Ascending aorta (tissue), 2 donors: ENCODE data around the gene LMTK2. TPM values are rescaled to one million over a fixed set of nuclear protein-coding genes. Genes with fewer than 3 reads are reported as not detected.
A peak's percentile ranks its signal among the peaks of the same experiment; 100 is the strongest.

Experiments used
- DNase-seq, 2 donors: peaks; one replicate each; pipeline ENCODE4 v3.0.0-alpha.2; 2019; ENCODE audit warnings: low spot score in 2 of 2
- H3K27ac ChIP-seq, 2 donors: fragments of 200-600 bp; sonication (generic); one replicate each; pipeline ENCODE4 v1.5.1; 2016 to 2017; ENCODE audit warnings: mild to moderate bottlenecking in 1 of 2
- H3K27me3 ChIP-seq: fragments of 200-600 bp; sonication (generic); one replicate; pipeline ENCODE4 v1.5.1; 2017
- H3K36me3 ChIP-seq, 2 donors: fragments of 200-600 bp; sonication (generic); one replicate each; pipeline ENCODE4 v1.5.1; 2016
- H3K4me1 ChIP-seq, 2 donors: fragments of 200-600 bp; sonication (generic); one replicate each; pipeline ENCODE4 v1.5.1; 2016 to 2017; ENCODE audit warnings: mild to moderate bottlenecking in 1 of 2
- H3K4me3 ChIP-seq, 2 donors: fragments of 200-600 bp; sonication (generic); one replicate each; pipeline ENCODE4 v1.5.1; 2016 to 2017; ENCODE audit warnings: mild to moderate bottlenecking in 1 of 2
- H3K9me3 ChIP-seq, 2 donors: fragments of 200-600 bp; sonication (generic); one replicate each; pipeline ENCODE4 v1.5.1; 2016
- intact Hi-C: fragments of 100-400 bp; cut with DNase I; formaldehyde crosslinking; loops from one replicate; pipeline ENCODE4 v1.15.1; 2023
- total RNA-seq: library from RNA; depleted of rRNA; stranded (reverse); fragments of >200 nt; gene quantifications from one replicate; pipeline ENCODE4 v1.1.0, GENCODE V29; 2016
- TF ChIP-seq, protein P1 (sequence below), 3 experiments: fragments of 200-600 bp in 2 of 3; fragments of 450-650 bp in 1 of 3; sonication (generic) in 2 of 3; IDR thresholded peaks; one replicate each; pipeline ENCODE4 v1.5.1; 2016 to 2019; ENCODE audit warnings: antibody characterized with exemption in 3 of 3, mild to moderate bottlenecking in 1 of 3, moderate library complexity in 1 of 3

LMTK2 gene
- 11.8 TPM for total RNA-seq

DNA sequence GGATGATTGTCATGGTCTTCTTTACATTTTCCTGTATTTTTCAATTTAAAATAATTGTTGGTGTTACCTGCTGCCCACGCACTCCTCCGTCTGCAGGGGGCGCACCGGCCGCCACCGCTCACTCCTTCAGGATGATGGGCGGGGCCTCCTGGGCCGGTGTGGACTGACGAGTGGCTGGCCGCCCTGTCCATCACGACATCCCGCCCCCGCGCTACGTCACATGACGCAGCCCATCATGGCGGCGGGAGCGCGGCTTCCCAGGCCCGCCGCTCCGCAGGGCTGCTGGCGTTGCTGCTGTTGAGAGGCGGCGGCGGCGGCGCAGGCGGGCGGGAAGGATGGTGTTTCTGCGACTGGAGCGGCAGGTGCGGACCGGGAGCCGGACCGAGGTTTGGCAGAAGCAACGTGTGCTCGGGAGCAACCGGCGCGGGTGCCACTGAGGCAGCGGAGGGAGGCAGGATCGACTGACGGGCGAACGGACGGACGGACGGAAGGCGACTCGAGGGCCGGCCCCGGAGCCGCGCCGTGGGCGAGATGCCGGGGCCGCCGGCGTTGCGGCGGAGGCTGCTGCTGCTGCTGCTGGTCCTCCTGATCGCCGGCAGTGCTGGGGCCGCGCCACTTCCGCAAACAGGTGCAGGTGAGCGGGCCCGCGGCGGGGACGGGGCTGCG is at the start of gene LMTK2:
LMTK2 (plus strand) TSS at position 216 of the 666 bp plus-strand sequence; CDS start at position 532, 316 bp downstream.
- Histone ChIP-seq H3K4me3 (peak within 1 kb of the TSS; percentile 86 to 97), H3K4me1 (peaks cover 0 to 7% of the 10 kb centered on the region in 2 donors), H3K36me3 (no peaks in the 10 kb centered on the region), H3K27ac (peak within 1 kb of the TSS; percentile 67 to 78), H3K9me3 (peaks cover 0 to 7% of the 10 kb centered on the region in 2 donors), H3K27me3 (no peaks in the 10 kb centered on the region)
- intact Hi-C loops, result loop anchor here (1.0 to 10.0 kb wide), 7 partner anchors 62 to 992 kb away; partner anchors contain the start of genes BRI3, SDHAF3 and TECPR1
- DNase-seq, result peak; percentile 78 to 98
- TF ChIP-seq, protein P1, sequence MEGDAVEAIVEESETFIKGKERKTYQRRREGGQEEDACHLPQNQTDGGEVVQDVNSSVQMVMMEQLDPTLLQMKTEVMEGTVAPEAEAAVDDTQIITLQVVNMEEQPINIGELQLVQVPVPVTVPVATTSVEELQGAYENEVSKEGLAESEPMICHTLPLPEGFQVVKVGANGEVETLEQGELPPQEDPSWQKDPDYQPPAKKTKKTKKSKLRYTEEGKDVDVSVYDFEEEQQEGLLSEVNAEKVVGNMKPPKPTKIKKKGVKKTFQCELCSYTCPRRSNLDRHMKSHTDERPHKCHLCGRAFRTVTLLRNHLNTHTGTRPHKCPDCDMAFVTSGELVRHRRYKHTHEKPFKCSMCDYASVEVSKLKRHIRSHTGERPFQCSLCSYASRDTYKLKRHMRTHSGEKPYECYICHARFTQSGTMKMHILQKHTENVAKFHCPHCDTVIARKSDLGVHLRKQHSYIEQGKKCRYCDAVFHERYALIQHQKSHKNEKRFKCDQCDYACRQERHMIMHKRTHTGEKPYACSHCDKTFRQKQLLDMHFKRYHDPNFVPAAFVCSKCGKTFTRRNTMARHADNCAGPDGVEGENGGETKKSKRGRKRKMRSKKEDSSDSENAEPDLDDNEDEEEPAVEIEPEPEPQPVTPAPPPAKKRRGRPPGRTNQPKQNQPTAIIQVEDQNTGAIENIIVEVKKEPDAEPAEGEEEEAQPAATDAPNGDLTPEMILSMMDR (IDR thresholded peaks at IDR 0.05), result peak; percentile 77 to 92 (median 81)

DNA sequence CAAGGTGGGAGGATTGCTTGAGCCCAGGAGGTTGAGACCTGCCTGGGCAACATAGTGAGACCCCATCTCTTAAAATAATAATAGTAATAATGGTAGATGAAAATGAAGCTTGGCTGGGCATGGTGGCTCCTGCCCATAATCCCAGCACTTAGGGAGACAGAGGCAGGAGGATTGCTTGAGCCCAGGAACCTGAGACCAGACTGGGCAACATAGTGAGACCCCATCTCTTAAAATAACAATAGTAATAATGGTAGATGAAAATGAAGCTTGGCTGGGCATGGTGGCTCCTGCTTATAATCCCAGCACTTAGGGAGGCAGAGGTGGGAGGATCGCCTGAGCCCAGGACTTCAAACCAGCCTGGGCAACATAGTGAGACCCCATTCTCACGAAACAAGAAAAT is 49.5 kb upstream of the LMTK2 start:
- intact Hi-C loops, result no loop called here

DNA sequence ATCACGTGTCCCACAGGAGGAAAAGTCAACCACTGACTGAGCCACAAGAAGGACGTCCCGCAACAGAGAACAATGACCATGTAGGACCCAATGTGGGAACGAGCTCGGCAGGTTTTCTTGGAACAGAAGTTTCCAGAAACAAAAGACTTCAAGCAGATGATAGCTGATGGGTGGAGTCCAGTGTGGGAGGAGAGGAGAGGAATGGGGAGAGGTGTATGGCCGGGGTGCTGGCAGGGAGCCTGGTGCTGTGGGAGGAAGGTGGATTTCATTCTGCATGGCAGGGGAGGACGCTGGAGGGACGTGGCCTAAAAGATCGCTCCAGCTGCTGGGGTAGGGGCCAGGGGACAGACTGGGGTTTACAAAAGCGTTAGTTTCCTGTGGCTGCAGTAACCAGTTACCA is 48.5 kb upstream of the LMTK2 start:
- no peak for DNase-seq
- intact Hi-C loops, result no loop called here
- Histone ChIP-seq H3K9me3 (peaks cover 0 to 6% of the 10 kb centered on the region in 2 donors), H3K4me1 (no peaks in the 10 kb centered on the region), H3K27ac (no peak overlapping the region), H3K4me3 (no peak overlapping the region), H3K36me3 (no peaks in the 10 kb centered on the region), H3K27me3 (no peaks in the 10 kb centered on the region)
- TF ChIP-seq, protein P1 (IDR thresholded peaks at IDR 0.05), result no peak

More for the DNA sequence above, 49.5 kb upstream of the LMTK2 start:
- TF ChIP-seq, protein P1 (IDR thresholded peaks at IDR 0.05), result no peak
- no peaks in the 10 kb centered on the region for H3K36me3 ChIP-seq
- H3K4me1 ChIP-seq, result no peaks in the 10 kb centered on the region
- H3K27me3 ChIP-seq, result no peaks in the 10 kb centered on the region
- no peaks in the 10 kb centered on the region for H3K9me3 ChIP-seq
- no peak overlapping the region for H3K27ac ChIP-seq
- no peak for DNase-seq
- H3K4me3 ChIP-seq, result no peak overlapping the region

DNA sequence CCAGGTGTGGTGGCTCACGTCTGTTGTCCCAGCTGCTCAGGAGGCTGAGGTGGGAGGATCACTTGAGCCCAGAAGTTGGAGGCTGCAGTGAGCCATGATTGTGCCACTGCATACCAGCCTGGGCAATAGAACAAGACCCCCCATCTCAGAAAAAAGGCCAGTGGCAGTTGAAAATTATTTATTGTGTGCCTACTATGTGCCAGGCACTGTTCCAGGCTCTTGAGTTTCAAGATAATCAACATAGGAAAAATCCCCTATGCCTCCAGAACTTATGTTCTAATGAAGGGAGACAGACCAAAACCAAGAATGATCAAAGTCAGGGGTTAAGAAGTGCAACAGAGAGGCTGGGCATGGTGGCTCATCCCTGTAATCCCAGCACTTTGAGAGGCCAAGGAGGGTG is 42.4 kb upstream of the LMTK2 start:
- Histone ChIP-seq H3K36me3 (no peaks in the 10 kb centered on the region), H3K4me1 (no peaks in the 10 kb centered on the region), H3K27ac (no peak overlapping the region), H3K27me3 (no peaks in the 10 kb centered on the region), H3K4me3 (no peak overlapping the region), H3K9me3 (peaks cover 0 to 7% of the 10 kb centered on the region in 2 donors)
- DNase-seq, result no peak
- TF ChIP-seq, protein P1 (IDR thresholded peaks at IDR 0.05), result no peak
- intact Hi-C loops, result no loop called here

DNA sequence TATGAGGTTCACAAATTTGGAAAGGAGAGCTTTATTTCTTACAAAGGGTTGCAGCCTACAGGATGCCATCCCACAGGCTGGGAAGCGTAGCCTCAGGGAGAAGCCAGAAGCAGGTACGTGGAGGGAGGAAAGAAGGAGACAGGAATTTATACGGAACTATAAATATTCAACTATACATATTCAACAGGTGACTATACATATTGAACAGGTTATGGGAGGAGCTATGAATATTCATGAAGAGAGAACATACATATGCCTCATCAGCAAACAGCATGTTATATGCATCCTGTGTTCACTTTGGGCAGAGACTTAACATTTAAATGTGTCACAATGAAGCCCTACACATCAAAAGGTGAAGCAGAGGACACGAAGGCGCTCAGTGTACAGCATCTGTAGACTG is 40.5 kb upstream of the LMTK2 start:
- TF ChIP-seq, protein P1 (IDR thresholded peaks at IDR 0.05), result no peak
- Histone ChIP-seq H3K36me3 (no peaks in the 10 kb centered on the region), H3K4me1 (no peaks in the 10 kb centered on the region), H3K9me3 (peaks cover 0 to 7% of the 10 kb centered on the region in 2 donors), H3K27me3 (no peaks in the 10 kb centered on the region), H3K27ac (no peak overlapping the region), H3K4me3 (no peak overlapping the region)
- intact Hi-C loops, result no loop called here
- no peak for DNase-seq
